Astrocyte (in vitro differentiated cells and primary cell): ENCODE measurements around the gene CGN.

ENCODE experiments used
- CTCF ChIP-seq: IDR thresholded peaks from 2 replicates; pipeline ENCODE4 v1.5.1; 2011; ENCODE audit warnings: low read depth, mild to moderate bottlenecking, inconsistent platforms, low read length, moderate library complexity; ENCODE audit not compliant: insufficient read depth
- EZH2 ChIP-seq: IDR thresholded peaks from 2 replicates; pipeline ENCODE4 v1.6.1; 2012; ENCODE audit warnings: mild to moderate bottlenecking, low read length, inconsistent platforms; ENCODE audit not compliant: insufficient read depth

DNA sequence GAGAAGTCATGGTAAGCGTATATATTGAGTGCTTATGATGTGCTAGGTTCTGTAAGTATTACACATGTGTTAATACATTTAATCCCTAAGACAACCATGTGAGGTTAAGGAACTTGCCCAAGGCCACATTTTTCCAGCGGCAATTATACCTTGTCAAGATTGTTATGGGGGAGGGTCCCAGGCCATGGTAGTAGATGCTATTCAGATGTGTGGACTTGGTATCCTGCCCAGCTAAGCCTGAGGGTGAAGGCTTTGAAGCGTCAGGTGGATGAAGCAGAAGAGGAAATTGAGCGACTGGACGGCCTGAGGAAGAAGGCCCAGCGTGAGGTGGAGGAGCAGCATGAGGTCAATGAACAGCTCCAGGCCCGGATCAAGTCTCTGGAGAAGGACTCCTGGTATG lies 25.3 kb downstream of the CGN start:
- TF ChIP-seq CTCF (no peak), EZH2 (no peak)
